Measurements from ENCODE around the gene ELP4. TPM values are rescaled to one million over a fixed set of nuclear protein-coding genes. Genes with fewer than 3 reads are reported as not detected.

Gene ELP4
- total RNA-seq, 2 donors from 2014 or later = 21.5 to 23.0 TPM

GRCh38 chr11:31770011-31770700 lies 260.6 kb downstream of the ELP4 start:
- H3K4me3 ChIP-seq = no peak overlapping the region
- H3K36me3 ChIP-seq = no peaks in the 10 kb centered on the region
- 91% methylated on average over 3 of the region's 3 CpGs for WGBS
- no peaks in the 10 kb centered on the region for H3K9me3 ChIP-seq
- no peak overlapping the region for H3K27ac ChIP-seq
- H3K4me1 ChIP-seq (replicated peaks) = no peaks in the 10 kb centered on the region
- no peaks in the 10 kb centered on the region for H3K27me3 ChIP-seq (replicated peaks; ENCODE audit: insufficient read depth)
- TF ChIP-seq POLR2AphosphoS5 (IDR thresholded peaks at IDR 0.05) = no peak
- TF ChIP-seq CTCF (IDR thresholded peaks at IDR 0.05) = no peak
- TF ChIP-seq POLR2A (IDR thresholded peaks at IDR 0.05) = no peak
- intact Hi-C loops (cut with DNase I) = no loop called here
- no peak for DNase-seq (ENCODE audit: low spot score)

- Histone ChIP-seq H3K36me3 (no peaks in the 10 kb centered on the region), H3K27me3 (replicated peaks; ENCODE audit: insufficient read depth) (no peaks in the 10 kb centered on the region), H3K27ac (no peak overlapping the region), H3K9me3 (no peaks in the 10 kb centered on the region), H3K4me3 (no peak overlapping the region), H3K4me1 (replicated peaks) (no peaks in the 10 kb centered on the region)
- 72% methylated on average over 2 of the region's 2 CpGs for WGBS
- intact Hi-C loops (cut with DNase I) = no loop called here
- TF ChIP-seq POLR2AphosphoS5 (IDR thresholded peaks at IDR 0.05) = no peak
- no peak for TF ChIP-seq POLR2A (IDR thresholded peaks at IDR 0.05)
- TF ChIP-seq CTCF (IDR thresholded peaks at IDR 0.05) = no peak
- no peak for DNase-seq (ENCODE audit: low spot score)
Measured at GRCh38 chr11:31772412-31772811, 262.8 kb downstream of the ELP4 start.

GRCh38 chr11:31779374-31779791 lies 269.8 kb downstream of the ELP4 start:
- Histone ChIP-seq H3K36me3 (no peaks in the 10 kb centered on the region), H3K4me1 (replicated peaks) (no peaks in the 10 kb centered on the region), H3K4me3 (no peak overlapping the region), H3K27me3 (replicated peaks; ENCODE audit: insufficient read depth) (no peaks in the 10 kb centered on the region), H3K27ac (no peak overlapping the region), H3K9me3 (no peaks in the 10 kb centered on the region)
- DNase-seq (ENCODE audit: low spot score) = no peak
- 73% methylated on average over 6 of the region's 6 CpGs for WGBS
- no peak for TF ChIP-seq POLR2AphosphoS5 (IDR thresholded peaks at IDR 0.05)
- no peak for TF ChIP-seq CTCF (IDR thresholded peaks at IDR 0.05)
- no peak for TF ChIP-seq POLR2A (IDR thresholded peaks at IDR 0.05)
- intact Hi-C loops (cut with DNase I) = no loop called here

- 84% methylated on average over 4 of the region's 4 CpGs for WGBS
- Histone ChIP-seq H3K27me3 (replicated peaks; ENCODE audit: insufficient read depth) (no peaks in the 10 kb centered on the region), H3K36me3 (no peaks in the 10 kb centered on the region), H3K4me1 (replicated peaks) (no peaks in the 10 kb centered on the region), H3K4me3 (no peak overlapping the region), H3K27ac (no peak overlapping the region), H3K9me3 (no peaks in the 10 kb centered on the region)
- TF ChIP-seq POLR2A (IDR thresholded peaks at IDR 0.05) (no peak), POLR2AphosphoS5 (IDR thresholded peaks at IDR 0.05) (no peak), CTCF (IDR thresholded peaks at IDR 0.05) (no peak)
- DNase-seq (ENCODE audit: low spot score) = no peak
- intact Hi-C loops (cut with DNase I) = no loop called here
Measured at GRCh38 chr11:31780078-31780477, 270.5 kb downstream of the ELP4 start.

- intact Hi-C loops (cut with DNase I) = no loop called here
- H3K36me3 ChIP-seq = no peaks in the 10 kb centered on the region
- H3K27me3 ChIP-seq (replicated peaks; ENCODE audit: insufficient read depth) = no peaks in the 10 kb centered on the region
- no peaks in the 10 kb centered on the region for H3K4me1 ChIP-seq (replicated peaks)
- 52% methylated on average over 5 of the region's 5 CpGs for WGBS
- no peak overlapping the region for H3K4me3 ChIP-seq
- H3K9me3 ChIP-seq = no peaks in the 10 kb centered on the region
- no peak for DNase-seq (ENCODE audit: low spot score)
- TF ChIP-seq CTCF (IDR thresholded peaks at IDR 0.05) (no peak), POLR2A (IDR thresholded peaks at IDR 0.05) (no peak), POLR2AphosphoS5 (IDR thresholded peaks at IDR 0.05) (no peak)
- no peak overlapping the region for H3K27ac ChIP-seq
Measured at GRCh38 chr11:31780480-31780971, 271.0 kb downstream of the ELP4 start.
